Measurements from ENCODE around the gene MAX. TPM values are rescaled to one million over a fixed set of nuclear protein-coding genes. Genes with fewer than 3 reads are reported as not detected.

Gene MAX
- total and polyA plus RNA-seq, 4 experiments from 2014 or later: 162 to 212 (median 181) TPM

- no peak for DNase-seq
- H3K36me3 Mint-ChIP-seq: peaks cover 39 to 50% of the 10 kb centered on the region in 2 donors
- no peaks in the 10 kb centered on the region for H3K27me3 Mint-ChIP-seq
- H3K4me3 ChIP-seq (ENCODE audit: low read length in 2 of 2): no peak overlapping the region
- peak overlapping the region in 1 of 7 donors; percentile 65 for H3K27ac Mint-ChIP-seq
- ChIA-PET POLR2A (ENCODE audit: partially characterized antibody) (no interaction called here), CTCF (ENCODE audit: partially characterized antibody) (no interaction called here)
- no peaks in the 10 kb centered on the region for H3K27me3 ChIP-seq (ENCODE audit: insufficient read depth, low read length)
- no peak overlapping the region for H3K4me3 Mint-ChIP-seq
- intact Hi-C loops (cut with micrococcal nuclease): no loop called here
- H3K4me1 Mint-ChIP-seq: peaks cover 4 to 13% (median 6%) of the 10 kb centered on the region in 4 donors
- H3K9me3 ChIP-seq (ENCODE audit: control insufficient read depth in 1 of 2, low read length in 2 of 2): no peaks in the 10 kb centered on the region
- H3K9me3 Mint-ChIP-seq: no peaks in the 10 kb centered on the region
- H3K4me1 ChIP-seq (ENCODE audit: insufficient read depth, low read length): no peaks in the 10 kb centered on the region
- peaks cover 27% of the 10 kb centered on the region for H3K36me3 ChIP-seq (ENCODE audit: insufficient read depth, low read length)
- no peak overlapping the region for H3K27ac ChIP-seq (ENCODE audit: low read depth, low read length)
These were observed 57.7 kb downstream of the MAX start for GRCh38 chr14:65044596-65044959.

- Histone ChIP-seq H3K9me3 (ENCODE audit: control insufficient read depth in 1 of 2, low read length in 2 of 2) (no peaks in the 10 kb centered on the region), H3K27me3 (ENCODE audit: insufficient read depth, low read length) (no peaks in the 10 kb centered on the region), H3K36me3 (ENCODE audit: insufficient read depth, low read length) (peaks cover 27% of the 10 kb centered on the region), H3K4me1 (ENCODE audit: insufficient read depth, low read length) (no peaks in the 10 kb centered on the region), H3K27ac (ENCODE audit: low read depth, low read length) (no peak overlapping the region), H3K4me3 (ENCODE audit: low read length in 2 of 2) (no peak overlapping the region)
- Mint-ChIP-seq H3K27me3 (no peaks in the 10 kb centered on the region), H3K36me3 (peaks cover 42 to 46% of the 10 kb centered on the region in 2 donors), H3K9me3 (no peaks in the 10 kb centered on the region), H3K4me3 (no peak overlapping the region), H3K27ac (peak overlapping the region in 3 of 7 donors; percentile 36 to 68 (median 65)), H3K4me1 (peaks cover 4 to 13% (median 6%) of the 10 kb centered on the region in 4 donors)
- CTCF ChIA-PET (ENCODE audit: partially characterized antibody): no interaction called here
- intact Hi-C loops (cut with micrococcal nuclease): no loop called here
- no peak for DNase-seq
- POLR2A ChIA-PET (ENCODE audit: partially characterized antibody): no interaction called here
These were observed 58.3 kb downstream of the MAX start for GRCh38 chr14:65043893-65044595.

DNA sequence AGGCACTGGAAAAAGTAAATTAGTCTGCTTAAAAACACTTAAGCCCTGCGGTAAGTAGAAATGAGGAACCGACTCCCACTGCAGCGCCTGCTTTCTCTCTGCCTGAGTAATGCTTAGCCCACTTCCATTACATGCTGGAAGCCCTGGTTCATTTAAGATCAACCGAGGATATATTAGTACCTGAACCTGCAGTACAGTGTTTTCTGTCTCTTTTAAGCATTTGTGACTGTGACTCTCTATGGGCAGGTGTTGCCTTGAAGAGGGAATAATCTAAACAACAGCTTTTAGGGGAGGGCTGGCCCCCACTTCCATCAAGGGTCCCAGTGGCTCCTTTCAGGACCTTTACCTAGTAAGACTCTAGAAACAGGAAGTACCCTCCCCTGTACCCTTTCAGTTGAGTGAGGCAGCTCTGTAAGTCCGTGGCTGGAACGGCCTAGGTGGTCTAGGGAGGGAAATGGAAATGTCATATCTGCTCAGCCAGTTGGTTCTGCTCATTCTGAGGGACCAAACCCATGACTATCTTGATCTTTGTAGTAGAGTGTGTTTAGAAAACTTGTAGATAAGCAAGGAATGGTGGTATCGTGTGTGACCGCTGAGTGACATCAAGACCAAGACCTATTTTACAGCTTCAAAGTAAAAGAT, 59.5 kb downstream of the MAX start:
- Mint-ChIP-seq H3K36me3 (peaks cover 46 to 48% of the 10 kb centered on the region in 2 donors), H3K27ac (peak overlapping the region in 3 of 7 donors; percentile 1 to 57 (median 33)), H3K9me3 (no peaks in the 10 kb centered on the region), H3K4me1 (peaks cover 4 to 12% (median 6%) of the 10 kb centered on the region in 4 donors), H3K27me3 (no peaks in the 10 kb centered on the region), H3K4me3 (no peak overlapping the region)
- intact Hi-C loops (cut with micrococcal nuclease): no loop called here
- H3K9me3 ChIP-seq (ENCODE audit: control insufficient read depth in 1 of 2, low read length in 2 of 2): no peaks in the 10 kb centered on the region
- H3K4me1 ChIP-seq (ENCODE audit: insufficient read depth, low read length): no peaks in the 10 kb centered on the region
- H3K36me3 ChIP-seq (ENCODE audit: insufficient read depth, low read length): peaks cover 27% of the 10 kb centered on the region
- ChIA-PET CTCF (ENCODE audit: partially characterized antibody) (no interaction called here), POLR2A (ENCODE audit: partially characterized antibody) (no interaction called here)
- no peaks in the 10 kb centered on the region for H3K27me3 ChIP-seq (ENCODE audit: insufficient read depth, low read length)
- DNase-seq: no peak
- no peak overlapping the region for H3K4me3 ChIP-seq (ENCODE audit: low read length in 2 of 2)
- H3K27ac ChIP-seq (ENCODE audit: low read depth, low read length): no peak overlapping the region

DNA sequence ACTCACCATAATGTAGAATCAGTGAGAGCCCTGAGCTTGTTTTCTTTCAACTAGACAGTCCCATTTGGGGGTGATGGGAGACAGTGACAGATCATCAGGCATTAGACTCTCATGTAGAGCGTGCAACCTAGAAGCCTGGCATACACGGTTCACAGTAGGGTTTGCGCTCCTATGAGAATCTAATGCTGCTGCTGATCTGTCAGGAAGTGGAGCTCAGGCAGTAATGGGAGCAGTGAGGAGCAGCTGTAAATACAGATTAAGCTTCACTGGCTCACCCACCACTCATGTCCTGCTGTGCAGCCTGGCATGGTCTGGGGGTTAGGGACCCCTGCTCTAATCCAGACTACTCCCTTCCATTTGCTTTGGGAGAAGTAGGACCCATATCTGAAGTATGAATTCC, 60.0 kb downstream of the MAX start:
- Histone ChIP-seq H3K4me3 (ENCODE audit: low read length in 2 of 2) (no peak overlapping the region), H3K4me1 (ENCODE audit: insufficient read depth, low read length) (no peaks in the 10 kb centered on the region), H3K27ac (ENCODE audit: low read depth, low read length) (no peak overlapping the region), H3K9me3 (ENCODE audit: control insufficient read depth in 1 of 2, low read length in 2 of 2) (no peaks in the 10 kb centered on the region), H3K27me3 (ENCODE audit: insufficient read depth, low read length) (no peaks in the 10 kb centered on the region), H3K36me3 (ENCODE audit: insufficient read depth, low read length) (peaks cover 23% of the 10 kb centered on the region)
- Mint-ChIP-seq H3K27ac (no peak overlapping the region), H3K9me3 (no peaks in the 10 kb centered on the region), H3K27me3 (no peaks in the 10 kb centered on the region), H3K36me3 (peaks cover 43 to 44% of the 10 kb centered on the region in 2 donors), H3K4me1 (peaks cover 0 to 7% (median 2%) of the 10 kb centered on the region in 4 donors), H3K4me3 (no peak overlapping the region)
- intact Hi-C loops (cut with micrococcal nuclease): no loop called here
- CTCF ChIA-PET (ENCODE audit: partially characterized antibody): no interaction called here
- POLR2A ChIA-PET (ENCODE audit: partially characterized antibody): no interaction called here
- no peak for DNase-seq

- no peak overlapping the region for H3K27ac Mint-ChIP-seq
- no peaks in the 10 kb centered on the region for H3K27me3 ChIP-seq (ENCODE audit: insufficient read depth, low read length)
- no peaks in the 10 kb centered on the region for H3K4me1 ChIP-seq (ENCODE audit: insufficient read depth, low read length)
- no peaks in the 10 kb centered on the region for H3K9me3 ChIP-seq (ENCODE audit: control insufficient read depth in 1 of 2, low read length in 2 of 2)
- CTCF ChIA-PET (ENCODE audit: partially characterized antibody): no interaction called here
- peaks cover 0 to 3% (median 0%) of the 10 kb centered on the region in 4 donors for H3K4me1 Mint-ChIP-seq
- intact Hi-C loops (cut with micrococcal nuclease): no loop called here
- POLR2A ChIA-PET (ENCODE audit: partially characterized antibody): no interaction called here
- no peak overlapping the region for H3K4me3 ChIP-seq (ENCODE audit: low read length in 2 of 2)
- no peak overlapping the region for H3K4me3 Mint-ChIP-seq
- peaks cover 22% of the 10 kb centered on the region for H3K36me3 ChIP-seq (ENCODE audit: insufficient read depth, low read length)
- H3K27me3 Mint-ChIP-seq: no peaks in the 10 kb centered on the region
- H3K9me3 Mint-ChIP-seq: no peaks in the 10 kb centered on the region
- H3K27ac ChIP-seq (ENCODE audit: low read depth, low read length): no peak overlapping the region
- DNase-seq: no peak
- peaks cover 40 to 41% of the 10 kb centered on the region in 2 donors for H3K36me3 Mint-ChIP-seq
These were observed 60.8 kb downstream of the MAX start for GRCh38 chr14:65041434-65041915.

GRCh38 chr14:65040666-65041433, 61.5 kb downstream of the MAX start:
- CTCF ChIA-PET (ENCODE audit: partially characterized antibody): interaction anchor here (0.6 kb wide), 1 partner anchor 21 kb away, joined by 3 read pairs; no protein-coding TSS in a partner anchor
- Mint-ChIP-seq H3K9me3 (no peaks in the 10 kb centered on the region), H3K27ac (no peak overlapping the region), H3K4me3 (no peak overlapping the region), H3K27me3 (no peaks in the 10 kb centered on the region), H3K4me1 (no peaks in the 10 kb centered on the region), H3K36me3 (peaks cover 38 to 39% of the 10 kb centered on the region in 2 donors)
- no peaks in the 10 kb centered on the region for H3K27me3 ChIP-seq (ENCODE audit: insufficient read depth, low read length)
- no peak for DNase-seq
- H3K36me3 ChIP-seq (ENCODE audit: insufficient read depth, low read length): peaks cover 22% of the 10 kb centered on the region
- no peaks in the 10 kb centered on the region for H3K9me3 ChIP-seq (ENCODE audit: control insufficient read depth in 1 of 2, low read length in 2 of 2)
- no peak overlapping the region for H3K4me3 ChIP-seq (ENCODE audit: low read length in 2 of 2)
- intact Hi-C loops (cut with micrococcal nuclease): no loop called here
- POLR2A ChIA-PET (ENCODE audit: partially characterized antibody): no interaction called here
- no peak overlapping the region for H3K27ac ChIP-seq (ENCODE audit: low read depth, low read length)
- no peaks in the 10 kb centered on the region for H3K4me1 ChIP-seq (ENCODE audit: insufficient read depth, low read length)

- Histone ChIP-seq H3K36me3 (ENCODE audit: insufficient read depth, low read length) (peaks cover 14% of the 10 kb centered on the region), H3K27ac (ENCODE audit: low read depth, low read length) (no peak overlapping the region), H3K4me3 (ENCODE audit: low read length in 2 of 2) (no peak overlapping the region), H3K9me3 (ENCODE audit: control insufficient read depth in 1 of 2, low read length in 2 of 2) (no peaks in the 10 kb centered on the region), H3K27me3 (ENCODE audit: insufficient read depth, low read length) (no peaks in the 10 kb centered on the region), H3K4me1 (ENCODE audit: insufficient read depth, low read length) (no peaks in the 10 kb centered on the region)
- H3K27ac Mint-ChIP-seq: no peak overlapping the region
- POLR2A ChIA-PET (ENCODE audit: partially characterized antibody): no interaction called here
- H3K4me1 Mint-ChIP-seq: no peaks in the 10 kb centered on the region
- CTCF ChIA-PET (ENCODE audit: partially characterized antibody): no interaction called here
- no peaks in the 10 kb centered on the region for H3K27me3 Mint-ChIP-seq
- no peak overlapping the region for H3K4me3 Mint-ChIP-seq
- intact Hi-C loops (cut with micrococcal nuclease): no loop called here
- DNase-seq: no peak
- H3K36me3 Mint-ChIP-seq: peaks cover 32 to 36% of the 10 kb centered on the region in 2 donors
- no peaks in the 10 kb centered on the region for H3K9me3 Mint-ChIP-seq
These were observed 63.4 kb downstream of the MAX start for GRCh38 chr14:65038966-65039365.

All from CD4-positive, alpha-beta memory T cell (primary cell).